Endothelial cell (in vitro differentiated cells): ENCODE data around the gene CGGBP1. TPM values are rescaled to one million over a fixed set of nuclear protein-coding genes. Genes with fewer than 3 reads are reported as not detected.

Experiments
- DNase-seq: peaks from one replicate; pipeline ENCODE4 v3.0.0; 2021; ENCODE audit warnings: low spot score
- H3K27ac Mint-ChIP-seq: one replicate; pipeline ENCODE4 v1.8.0; 2021; ENCODE audit warnings: mixed read lengths, inconsistent platforms; ENCODE audit not compliant: unreplicated experiment
- H3K27me3 Mint-ChIP-seq: one replicate; pipeline ENCODE4 v1.8.0; 2021; ENCODE audit warnings: mild to moderate bottlenecking, moderate library complexity, mixed read lengths, inconsistent platforms; ENCODE audit not compliant: unreplicated experiment
- H3K36me3 Mint-ChIP-seq: one replicate; pipeline ENCODE4 v1.8.0; 2021; ENCODE audit warnings: mild to moderate bottlenecking, low read depth, mixed read lengths, inconsistent platforms; ENCODE audit not compliant: unreplicated experiment
- H3K4me1 Mint-ChIP-seq: one replicate; pipeline ENCODE4 v1.8.0; 2021; ENCODE audit warnings: mild to moderate bottlenecking, mixed read lengths, inconsistent platforms; ENCODE audit not compliant: unreplicated experiment
- H3K4me3 Mint-ChIP-seq: one replicate; pipeline ENCODE4 v1.8.0; 2021; ENCODE audit warnings: mild to moderate bottlenecking, mixed read lengths, inconsistent platforms; ENCODE audit not compliant: unreplicated experiment
- H3K9me3 Mint-ChIP-seq: one replicate; pipeline ENCODE4 v1.8.0; 2021; ENCODE audit warnings: mixed read lengths, inconsistent platforms; ENCODE audit not compliant: unreplicated experiment
- CTCF ChIP-seq: fragments of 200-600 bp; sonication (generic); IDR thresholded peaks from one replicate; pipeline ENCODE4 v1.5.0; 2021; ENCODE audit warnings: antibody characterized with exemption; ENCODE audit not compliant: unreplicated experiment
- total RNA-seq: library from RNA; stranded (reverse); fragmentation: NEBNext Ultra II Directional; extraction: Animal tissue kit (Norgen Biotek cat#: 25700); gene quantifications from one replicate; pipeline ENCODE4 v1.2.1, GENCODE V29; 2021; ENCODE audit not compliant: unreplicated experiment

CGGBP1 gene
- total RNA-seq, 1 donor from 2014 or later, result 73.8 TPM

GRCh38 chr3:88040529-88040928 is 18.3 kb downstream of the CGGBP1 start:
- no peak for TF ChIP-seq CTCF
- H3K9me3 Mint-ChIP-seq, result no peaks in the 10 kb centered on the region
- H3K36me3 Mint-ChIP-seq, result no peaks in the 10 kb centered on the region
- no peaks in the 10 kb centered on the region for H3K4me1 Mint-ChIP-seq
- H3K27ac Mint-ChIP-seq, result no peak overlapping the region
- H3K4me3 Mint-ChIP-seq, result no peak overlapping the region
- no peak for DNase-seq
- H3K27me3 Mint-ChIP-seq, result no peaks in the 10 kb centered on the region

GRCh38 chr3:88038566-88038965 is 20.2 kb downstream of the CGGBP1 start:
- Mint-ChIP-seq H3K27ac (no peak overlapping the region), H3K27me3 (no peaks in the 10 kb centered on the region), H3K4me1 (no peaks in the 10 kb centered on the region), H3K36me3 (no peaks in the 10 kb centered on the region), H3K4me3 (no peak overlapping the region), H3K9me3 (no peaks in the 10 kb centered on the region)
- no peak for DNase-seq
- TF ChIP-seq CTCF, result no peak

- Mint-ChIP-seq H3K4me1 (no peaks in the 10 kb centered on the region), H3K9me3 (no peaks in the 10 kb centered on the region), H3K27me3 (no peaks in the 10 kb centered on the region), H3K36me3 (no peaks in the 10 kb centered on the region), H3K27ac (no peak overlapping the region), H3K4me3 (no peak overlapping the region)
- TF ChIP-seq CTCF, result no peak
- no peak for DNase-seq
Observed at GRCh38 chr3:88036221-88036620, 22.6 kb downstream of the CGGBP1 start.

GRCh38 chr3:88034491-88035275 is 24.1 kb downstream of the CGGBP1 start:
- H3K4me3 Mint-ChIP-seq, result no peak overlapping the region
- H3K36me3 Mint-ChIP-seq, result no peaks in the 10 kb centered on the region
- no peak for TF ChIP-seq CTCF
- no peaks in the 10 kb centered on the region for H3K4me1 Mint-ChIP-seq
- no peak overlapping the region for H3K27ac Mint-ChIP-seq
- DNase-seq, result no peak
- no peaks in the 10 kb centered on the region for H3K27me3 Mint-ChIP-seq
- H3K9me3 Mint-ChIP-seq, result no peaks in the 10 kb centered on the region

GRCh38 chr3:88033808-88034207 is 25.0 kb downstream of the CGGBP1 start:
- Mint-ChIP-seq H3K36me3 (peaks cover 3% of the 10 kb centered on the region), H3K27ac (no peak overlapping the region), H3K4me3 (no peak overlapping the region), H3K9me3 (peaks cover 5% of the 10 kb centered on the region), H3K27me3 (no peaks in the 10 kb centered on the region), H3K4me1 (no peaks in the 10 kb centered on the region)
- DNase-seq, result no peak
- no peak for TF ChIP-seq CTCF
